ENCODE measurements around the gene NSUN3. TPM values are rescaled to one million over a fixed set of nuclear protein-coding genes. Genes with fewer than 3 reads are reported as not detected.

NSUN3 gene
- total and polyA plus RNA-seq, 2 of the 4 experiments (the other 2 are of a cell fraction) = 4.9 to 6.8 TPM

DNA sequence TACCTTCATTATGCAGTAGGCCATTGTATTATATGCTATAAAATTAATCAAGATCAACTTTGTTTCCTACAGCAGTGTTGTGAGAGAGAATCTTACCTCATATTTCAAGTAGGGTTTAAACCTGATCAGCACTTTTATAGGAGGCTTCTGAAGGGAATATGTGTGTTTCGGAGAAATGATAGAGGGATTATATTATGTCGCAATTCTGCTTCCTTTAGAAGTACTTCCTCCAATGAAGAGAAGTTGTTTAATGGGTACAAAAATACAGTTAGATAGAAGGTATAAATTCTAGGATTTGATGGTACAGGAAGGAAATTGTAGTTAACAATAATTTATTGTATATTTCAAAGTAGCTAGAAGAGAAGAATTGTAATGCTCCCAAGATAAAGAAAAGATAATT is 54.9 kb downstream of the NSUN3 start:
- H2AK9ac ChIP-seq (replicated peaks; ENCODE audit: low read depth, low read length, poor library complexity) = no peak overlapping the region
- H3K4me2 ChIP-seq (ENCODE audit: low read depth, low read length) = no peak overlapping the region
- no peak overlapping the region for H4K5ac ChIP-seq (ENCODE audit: low read depth, low read length)
- H3K9me1 ChIP-seq (ENCODE audit: insufficient read depth, low read length) = no peaks in the 10 kb centered on the region
- no peak overlapping the region for H2BK15ac ChIP-seq (ENCODE audit: low read depth, low read length)
- dilution Hi-C loops (cut with HindIII; ENCODE audit: low sequenced_read_pairs, unreplicated experiment) (no loop called here), in situ Hi-C loops (cut with MboI; ENCODE audit: low sequenced_read_pairs) (no loop called here), intact Hi-C loops (cut with micrococcal nuclease) (loop anchor here (5.0 kb wide), 1 partner anchor 165 kb away; no protein-coding TSS in a partner anchor)
- no peak overlapping the region for H3K14ac ChIP-seq (replicated peaks; ENCODE audit: low read depth, low read length)
- no peak overlapping the region for H4K91ac ChIP-seq (ENCODE audit: insufficient read depth, low read depth, low read length)
- no peak for ATAC-seq (ENCODE audit: low read depth)
- no peak overlapping the region for H2AFZ ChIP-seq (replicated peaks; ENCODE audit: low read length, poor library complexity)
- TF ChIP-seq CEBPB (IDR thresholded peaks at IDR 0.05; ENCODE audit: low read depth, low read length) (peak; percentile 79), RCOR1 (IDR thresholded peaks at IDR 0.05; ENCODE audit: insufficient replicate concordance, low read length) (no peak)
- POLR2A ChIA-PET (ENCODE audit: unreplicated experiment) = no interaction called here
- H2BK5ac ChIP-seq (ENCODE audit: low read depth, low read length, poor library complexity, severe bottlenecking) = no peak overlapping the region
- H3K23ac ChIP-seq (ENCODE audit: low read depth, low read length) = no peak overlapping the region
- no peak overlapping the region for H4K8ac ChIP-seq (ENCODE audit: low read depth in 2 of 2, low read length in 2 of 2)
- H2AK5ac ChIP-seq (ENCODE audit: low read depth, low read length) = no peak overlapping the region
- H3K56ac ChIP-seq (ENCODE audit: extremely low read depth, insufficient read depth, low read length) = no peak overlapping the region
- H3K79me1 ChIP-seq (ENCODE audit: low read depth in 1 of 2, low read length in 2 of 2) = no peaks in the 10 kb centered on the region; a peak in 1 of 4 replicates
- no peak overlapping the region for H3K27ac ChIP-seq (ENCODE audit: insufficient read depth, low read length)
- no CpG with 5 or more reads among the region's 2 CpGs for WGBS, 2 experiments (ENCODE audit: extremely low coverage in 2 of 2, insufficient read length in 1 of 2)
- no peak overlapping the region for H3K18ac ChIP-seq (ENCODE audit: low read depth, low read length)
- no peaks in the 10 kb centered on the region for H3K9me3 ChIP-seq (ENCODE audit: control insufficient read depth, insufficient read depth, low read length)
- no peaks in the 10 kb centered on the region for H4K20me1 ChIP-seq (ENCODE audit: insufficient read depth, low read length)
- no peak overlapping the region for H3K4me3 ChIP-seq (ENCODE audit: insufficient read depth, low read depth, low read length)
- CTCF ChIA-PET = interaction anchor here (1.2 kb wide), 1 partner anchor 132 kb away, joined by 3 read pairs; no protein-coding TSS in a partner anchor
- H3K36me3 ChIP-seq (ENCODE audit: control insufficient read depth, insufficient read depth, low read length) = no peaks in the 10 kb centered on the region
- H2BK120ac ChIP-seq (ENCODE audit: low read depth, low read length) = no peak overlapping the region
- H3K4me1 ChIP-seq (ENCODE audit: control insufficient read depth, insufficient read depth, low read length) = no peaks in the 10 kb centered on the region
- H3K27me3 ChIP-seq (ENCODE audit: control insufficient read depth, insufficient read depth, low read length) = no peaks in the 10 kb centered on the region
- H3K9ac ChIP-seq (ENCODE audit: low read depth, low read length) = no peak overlapping the region
- BruUV-seq (replicated peaks) = no TSS peak
- no peak for DNase-seq
- H2BK20ac ChIP-seq (ENCODE audit: low read depth, low read length) = no peak overlapping the region
- no peak overlapping the region for H3K4ac ChIP-seq (ENCODE audit: low read depth, low read length)
